Activated CD8-positive, alpha-beta memory T cell treated with anti-CD3 and anti-CD28 coated beads, Interleukin-2, amount 50 U/mL, for 1 hour (primary cell): ENCODE measurements around the gene BRMS1L.
"Not testable (repeated sequence)": the region's sequence is repeated elsewhere in the genome, so short reads cannot be mapped to it uniquely, and the experiment has no call there.

Experiments
- DNase-seq: peaks from one replicate; pipeline ENCODE4 v3.0.0-alpha.2; 2020; ENCODE audit errors: extremely low read depth

BRMS1L gene

DNA sequence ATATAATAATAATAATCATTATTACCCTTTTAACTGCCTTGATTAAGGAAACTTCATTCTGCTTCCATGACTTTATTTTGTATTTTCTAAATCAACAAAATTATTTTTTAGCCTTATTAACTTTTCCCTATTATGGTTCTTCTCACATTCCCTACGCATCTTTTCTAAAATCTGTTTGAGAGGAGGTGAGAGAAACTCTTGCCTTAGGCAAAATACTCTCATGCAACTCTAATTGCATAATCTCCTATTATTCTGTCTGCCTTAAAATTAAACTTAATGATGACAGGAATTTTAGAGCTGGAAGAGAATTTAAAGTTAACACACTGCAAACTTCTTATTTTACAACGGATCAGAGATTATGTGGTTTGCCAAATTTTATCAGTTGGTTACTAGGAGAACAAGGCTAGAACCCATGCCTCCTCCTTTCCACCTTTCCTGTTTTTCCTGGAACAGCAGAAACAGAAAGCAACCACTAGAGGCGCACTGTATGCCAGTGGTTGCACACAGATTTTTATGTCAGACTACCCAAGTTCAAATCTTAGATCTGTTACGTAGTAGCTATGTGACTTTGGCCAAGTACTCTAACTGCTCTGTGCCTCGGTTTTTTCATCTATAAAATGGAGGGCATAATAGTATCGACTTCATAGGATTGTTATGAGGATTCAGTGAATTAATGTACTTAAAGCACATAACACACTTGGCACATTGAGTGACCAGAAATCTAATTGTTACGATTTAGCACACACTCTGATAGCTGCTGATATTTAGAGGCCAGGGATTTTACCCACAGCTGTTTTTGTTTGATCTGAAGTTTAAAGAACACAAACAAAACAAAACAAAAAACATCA, 4.3 kb upstream of the BRMS1L start:
- no peak for DNase-seq

DNA sequence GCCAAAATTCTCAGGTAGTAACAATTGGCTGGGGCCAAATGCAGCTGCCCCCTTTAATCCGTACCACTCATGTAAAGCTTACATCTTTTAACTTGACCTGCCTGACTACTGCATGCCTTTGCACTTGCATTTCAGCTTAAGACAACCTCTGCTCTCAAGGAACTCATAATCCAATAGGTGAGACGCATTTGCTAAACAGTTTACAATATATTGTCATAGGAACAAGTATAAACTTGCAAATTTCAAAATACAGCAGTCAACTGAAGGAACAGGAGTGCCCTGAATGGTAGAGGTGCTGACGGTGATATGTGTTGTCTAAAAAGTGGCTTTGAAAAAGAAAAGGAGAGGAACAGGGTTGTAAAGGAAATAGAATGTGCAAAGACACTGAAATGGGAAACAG, 3.6 kb upstream of the BRMS1L start:
- DNase-seq = no peak

DNA sequence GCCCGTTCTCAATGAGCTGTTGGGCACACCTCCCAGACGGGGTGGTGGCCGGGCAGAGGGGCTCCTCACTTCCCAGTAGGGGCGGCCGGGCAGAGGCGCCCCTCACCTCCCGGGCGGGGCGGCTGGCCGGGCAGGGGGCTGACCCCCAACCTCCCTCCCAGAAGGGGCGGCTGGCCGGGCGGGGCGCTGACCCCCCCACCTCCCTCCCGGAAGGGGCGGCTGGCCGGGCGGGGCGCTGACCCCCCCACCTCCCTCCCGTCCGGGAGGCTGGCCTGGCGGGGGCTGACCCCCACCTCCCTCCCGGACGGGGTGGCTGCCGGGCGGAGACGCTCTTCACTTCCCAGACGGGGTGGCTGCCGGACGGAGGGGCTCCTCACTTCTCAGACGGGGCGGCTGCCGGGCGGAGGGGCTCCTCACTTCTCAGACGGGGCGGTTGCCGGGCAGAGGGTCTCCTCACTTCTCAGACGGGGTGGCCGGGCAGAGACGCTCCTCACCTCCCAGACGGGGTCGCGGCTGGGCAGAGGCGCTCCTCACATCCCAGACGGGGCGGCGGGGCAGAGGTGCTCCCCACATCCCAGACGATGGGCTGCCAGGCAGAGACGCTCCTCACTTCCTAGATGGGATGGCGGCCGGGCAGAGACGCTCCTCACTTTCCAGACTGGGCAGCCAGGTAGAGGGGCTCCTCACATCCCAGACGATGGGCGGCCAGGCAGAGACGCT, 1.5 kb upstream of the BRMS1L start:
- not testable (repeated sequence) for DNase-seq

DNA sequence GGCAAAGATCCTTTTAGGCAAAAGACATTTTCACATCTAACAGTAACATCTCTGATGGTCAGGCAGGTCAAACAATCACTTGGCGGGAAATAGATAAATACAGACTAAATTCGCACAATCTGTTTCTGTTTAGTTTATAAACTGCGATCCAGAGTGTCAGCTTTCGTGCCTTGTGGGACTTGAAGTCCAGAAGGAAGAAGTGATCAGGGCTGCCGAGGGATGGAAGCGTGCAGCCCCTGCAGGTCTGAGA, 245 bp upstream of the BRMS1L start:
- no peak for DNase-seq

DNA sequence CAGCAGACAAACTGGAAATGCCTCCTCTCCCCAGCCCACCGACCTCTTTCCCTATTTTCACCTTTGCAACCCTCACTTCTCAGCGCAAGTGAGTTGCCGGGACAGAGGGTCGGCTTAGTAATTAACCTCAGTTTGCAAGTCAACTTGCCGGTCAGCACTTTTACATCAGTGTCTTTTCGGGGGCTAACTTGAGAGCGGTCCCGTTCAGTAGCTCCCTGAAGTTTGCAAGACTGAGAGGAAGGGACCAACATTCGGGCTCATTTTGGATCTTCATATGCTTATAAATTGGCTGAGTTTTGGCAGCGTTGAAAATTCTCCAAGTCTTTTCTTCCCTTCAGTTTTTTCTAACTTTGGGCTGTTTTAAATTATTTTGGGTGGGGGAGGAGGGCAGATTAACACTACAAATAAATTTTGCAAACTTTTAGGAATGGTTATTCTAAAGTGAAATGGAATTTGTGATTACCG, 846 bp downstream of the BRMS1L start:
- DNase-seq = no peak

DNA sequence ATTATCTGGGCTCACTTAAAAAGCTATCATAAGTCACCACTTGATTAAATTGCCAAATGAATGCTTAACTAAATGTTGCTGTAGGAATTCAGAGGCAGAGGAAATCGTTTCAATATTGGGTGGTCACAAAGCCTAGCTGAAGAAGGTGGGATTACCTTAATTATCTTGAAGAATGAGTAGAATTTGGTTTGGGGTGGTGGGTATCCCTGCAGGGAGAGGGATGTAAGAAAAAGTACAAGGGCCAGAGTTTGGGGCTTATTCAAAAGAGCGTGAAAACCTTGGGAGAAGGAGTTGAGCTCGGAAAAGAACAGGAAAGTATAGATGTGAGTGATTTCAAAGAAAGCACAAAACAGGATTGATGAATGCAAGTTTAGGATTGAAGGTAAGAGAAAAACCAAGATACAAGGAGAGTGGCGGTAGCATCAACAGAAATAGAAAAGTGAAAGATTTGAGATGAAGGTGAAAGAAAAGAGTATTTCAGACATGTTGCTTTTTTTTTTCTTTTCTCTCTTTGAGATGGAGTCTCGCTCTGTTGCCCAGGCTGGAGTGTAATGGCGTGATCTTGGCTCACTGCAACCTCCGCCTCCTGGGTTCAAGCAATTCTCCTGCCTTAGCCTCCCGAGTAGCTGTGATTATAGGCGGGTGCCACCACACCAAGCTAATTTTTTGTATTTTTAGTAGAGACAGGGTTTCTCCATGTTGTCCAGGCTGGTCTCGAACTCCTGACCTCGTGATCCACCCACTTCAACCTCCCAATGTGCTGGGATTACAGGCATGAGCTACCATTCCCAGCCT, 1.7 kb downstream of the BRMS1L start:
- no peak for DNase-seq

DNA sequence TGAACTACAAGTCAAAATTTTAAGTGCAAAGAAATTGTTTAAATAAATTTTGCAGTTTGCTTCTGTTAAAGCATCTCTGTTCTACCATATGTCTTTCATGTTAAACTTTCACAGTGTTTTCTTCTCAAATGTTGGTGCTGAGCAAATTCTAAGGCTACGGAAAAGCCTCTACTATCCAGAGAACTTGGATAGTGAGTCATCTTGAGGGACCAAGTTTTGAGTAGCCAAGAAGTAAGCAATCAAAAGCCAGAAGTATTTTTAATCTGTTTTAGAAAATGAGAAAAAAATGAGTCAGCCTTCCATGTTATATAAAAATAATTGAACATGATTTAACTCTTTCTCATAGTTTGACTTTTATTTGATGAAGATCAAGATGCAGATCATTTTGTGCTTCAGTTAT, 3.3 kb downstream of the BRMS1L start:
- no peak for DNase-seq

DNA sequence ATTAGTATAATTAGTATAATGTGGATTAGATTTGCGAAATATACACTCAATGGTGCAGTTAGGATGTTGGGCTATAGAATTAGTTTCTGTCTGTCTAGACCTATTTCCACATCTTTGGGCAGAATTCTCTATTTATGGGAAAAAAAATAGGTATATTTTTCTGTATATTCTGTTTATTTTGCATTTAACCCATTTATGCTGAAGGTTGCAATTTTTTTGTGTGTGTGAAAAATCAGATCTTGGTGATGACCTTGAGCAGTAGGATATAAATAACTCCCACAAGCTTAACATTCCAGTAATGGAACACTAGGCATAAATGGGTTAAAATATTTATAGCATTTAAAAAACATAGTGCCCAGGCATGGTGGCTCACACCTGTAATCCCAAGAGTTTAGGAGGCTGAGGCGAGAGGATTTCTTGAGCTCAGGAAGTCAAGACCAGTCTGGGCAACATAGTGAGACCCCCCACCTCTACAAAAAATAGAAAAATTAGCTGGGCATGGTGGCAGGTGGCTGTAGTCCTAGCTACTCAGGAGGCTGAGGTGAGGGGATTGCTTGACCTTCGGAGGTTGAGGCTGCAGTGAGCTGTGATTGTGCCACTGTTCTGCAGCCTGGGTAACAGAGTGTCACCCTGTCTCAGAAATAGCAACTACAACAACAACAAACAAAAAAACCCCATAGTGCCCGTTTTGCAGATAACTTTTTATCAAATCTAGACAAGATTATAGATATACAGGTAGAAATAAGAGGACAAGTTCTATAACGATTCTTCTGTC, 9.3 kb downstream of the BRMS1L start:
- no peak for DNase-seq

DNA sequence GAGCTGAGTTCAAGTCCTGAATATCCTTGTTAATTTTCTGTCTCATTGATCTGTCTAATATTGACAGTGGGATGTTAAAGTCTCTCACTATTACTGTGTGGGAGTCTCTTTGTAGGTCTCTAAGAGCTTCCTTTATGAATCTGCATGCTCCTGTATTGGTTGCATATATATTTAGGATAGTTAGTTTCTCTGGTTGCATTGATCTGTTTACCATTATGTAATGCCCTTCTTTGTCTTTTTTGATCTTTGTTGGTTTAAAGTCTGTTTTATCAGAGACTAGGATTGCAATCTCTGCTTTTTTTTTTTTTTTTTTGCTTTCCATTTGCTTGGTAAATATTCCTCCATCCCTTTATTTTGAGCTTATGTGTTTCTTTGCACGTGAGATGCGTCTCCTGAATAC, 15.6 kb downstream of the BRMS1L start:
- not testable (repeated sequence) for DNase-seq

DNA sequence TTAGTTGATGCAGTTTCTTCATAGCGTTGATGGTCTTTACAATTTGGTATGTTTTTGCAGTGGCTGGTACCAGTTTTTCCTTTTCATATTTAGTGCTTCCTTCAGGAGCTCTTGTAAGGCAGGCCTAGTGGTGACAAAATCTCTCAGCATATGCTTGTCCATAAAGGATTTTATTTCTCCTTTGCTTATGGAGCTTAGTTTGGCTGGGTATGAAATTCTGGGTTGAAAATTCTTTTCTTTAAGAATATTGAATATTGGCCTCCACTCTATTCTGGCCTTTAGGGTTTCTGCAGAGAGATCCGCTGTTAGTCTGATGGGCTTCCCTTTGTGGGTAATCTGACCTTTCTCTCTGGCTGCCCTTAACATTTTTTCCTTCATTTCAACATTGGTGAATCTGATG, 16.1 kb downstream of the BRMS1L start:
- not testable (repeated sequence) for DNase-seq

DNA sequence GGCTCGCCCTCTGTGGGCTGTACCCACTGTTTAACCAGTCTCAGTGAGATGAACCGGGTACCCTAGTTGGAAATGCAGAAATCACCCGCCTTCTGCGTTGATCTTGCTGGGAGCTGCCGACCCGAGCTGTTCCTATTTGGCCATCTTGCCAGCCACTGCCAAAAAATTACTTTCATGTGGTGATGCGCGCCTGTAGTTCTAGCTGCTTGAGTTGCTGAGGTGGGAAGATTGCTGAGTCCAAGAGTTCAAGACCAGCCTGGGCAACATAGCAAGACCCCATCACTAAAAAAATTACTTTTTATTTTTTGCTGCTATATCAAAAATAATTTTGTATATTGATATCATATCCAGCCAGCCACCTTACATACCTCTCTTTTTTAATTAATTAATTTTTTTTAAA, 18.4 kb downstream of the BRMS1L start:
- DNase-seq = no peak

DNA sequence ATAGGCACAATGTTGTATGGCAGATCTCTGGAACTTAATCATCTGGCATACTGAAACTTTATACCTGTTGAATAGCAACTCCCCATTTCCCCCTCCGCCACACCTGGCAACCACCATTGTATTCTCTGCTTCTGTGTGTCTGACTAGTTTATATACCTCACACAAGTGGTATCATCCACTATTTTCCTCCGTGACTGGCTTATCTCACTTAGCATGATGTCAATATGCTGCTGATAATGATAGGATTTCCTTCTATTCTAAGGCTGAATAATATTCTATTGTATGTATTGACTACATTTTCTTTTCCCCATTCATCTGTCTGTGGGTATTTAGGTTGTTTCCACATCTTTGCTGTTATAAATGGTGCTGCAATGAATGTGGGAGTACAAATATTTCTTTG, 21.5 kb downstream of the BRMS1L start:
- DNase-seq = no peak

DNA sequence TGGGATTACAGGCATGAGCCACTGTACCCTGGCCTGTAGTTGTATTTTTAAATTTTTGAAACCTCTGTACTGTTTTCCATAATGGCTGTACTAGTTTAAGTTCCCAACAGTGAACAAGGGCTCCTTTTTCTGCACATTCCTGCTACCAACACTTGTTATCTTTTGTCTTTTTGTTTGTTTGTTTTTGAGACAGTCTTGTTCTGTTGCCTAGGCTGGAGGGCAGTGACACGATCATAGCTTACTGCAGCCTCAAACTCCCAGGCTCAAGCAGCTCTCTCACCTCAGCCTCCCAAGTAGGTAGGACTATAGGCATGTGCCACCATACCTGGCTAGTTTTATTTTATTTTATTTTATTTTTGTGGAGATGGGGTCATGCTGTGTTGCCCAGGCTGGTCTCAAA, 23.0 kb downstream of the BRMS1L start:
- DNase-seq = no peak

DNA sequence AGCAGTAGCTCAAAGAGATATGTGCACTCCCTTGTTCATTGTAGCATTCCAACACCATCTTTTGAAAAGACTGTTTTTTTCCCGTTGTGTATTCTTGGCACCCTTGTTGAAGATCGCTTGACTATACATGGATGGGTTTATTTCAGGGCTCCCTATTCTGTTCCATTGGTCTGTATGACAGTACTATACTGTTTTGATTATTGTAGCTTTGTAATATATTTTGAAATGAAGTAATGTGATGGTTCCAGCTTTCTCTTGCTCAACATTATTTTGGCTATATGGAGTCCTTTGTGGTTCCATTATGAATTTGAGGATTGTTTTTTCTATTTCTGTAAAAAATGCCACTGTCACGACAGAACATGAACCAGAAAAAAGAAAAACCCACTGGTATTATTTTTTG, 25.7 kb downstream of the BRMS1L start:
- DNase-seq = no peak

DNA sequence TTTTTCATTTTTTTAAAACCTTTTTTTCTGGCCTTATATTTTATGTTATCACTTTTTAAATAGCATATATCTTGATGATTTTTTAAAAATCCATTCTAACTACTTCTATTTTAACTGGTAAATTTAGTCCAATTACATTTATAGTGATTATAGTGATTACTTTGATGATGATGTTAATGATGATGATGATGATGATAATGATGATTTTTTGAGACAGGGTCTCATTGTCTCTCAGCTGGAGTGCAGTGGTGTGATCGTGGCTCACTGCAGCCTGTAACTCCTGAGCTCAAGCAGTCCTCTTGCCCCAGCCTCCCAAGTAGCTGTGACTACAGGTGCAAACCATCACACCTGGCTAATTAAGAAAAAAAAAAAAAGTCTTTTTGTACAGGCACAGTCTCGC, 27.1 kb downstream of the BRMS1L start:
- DNase-seq = no peak

DNA sequence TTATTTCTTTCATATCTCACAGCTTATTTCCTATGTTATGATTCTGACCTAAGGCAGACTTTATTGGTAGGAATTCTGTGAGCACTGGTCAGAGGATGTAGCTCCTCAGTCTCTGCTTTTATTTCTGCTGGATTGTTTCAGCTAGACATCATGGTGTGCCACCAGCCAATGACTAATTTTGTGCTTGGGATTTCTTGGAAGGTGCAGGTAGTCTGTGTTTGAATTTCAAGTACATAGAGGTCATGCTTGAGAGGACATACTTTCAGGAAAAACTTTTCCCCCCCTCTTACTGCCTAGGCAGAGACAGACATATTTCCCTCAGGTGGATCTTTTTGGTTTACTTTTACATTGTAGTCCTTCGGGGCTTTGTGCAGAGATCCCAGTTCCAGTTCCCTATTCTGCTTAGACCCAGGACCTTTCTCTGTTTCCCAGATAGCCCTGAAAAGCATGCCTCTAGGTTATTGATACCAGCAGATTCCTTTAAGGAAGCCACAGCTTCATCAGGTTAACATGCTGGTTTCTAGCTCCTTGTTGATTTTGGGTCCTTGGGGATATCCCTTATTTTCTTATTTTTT, 28.6 kb downstream of the BRMS1L start:
- DNase-seq = no peak

DNA sequence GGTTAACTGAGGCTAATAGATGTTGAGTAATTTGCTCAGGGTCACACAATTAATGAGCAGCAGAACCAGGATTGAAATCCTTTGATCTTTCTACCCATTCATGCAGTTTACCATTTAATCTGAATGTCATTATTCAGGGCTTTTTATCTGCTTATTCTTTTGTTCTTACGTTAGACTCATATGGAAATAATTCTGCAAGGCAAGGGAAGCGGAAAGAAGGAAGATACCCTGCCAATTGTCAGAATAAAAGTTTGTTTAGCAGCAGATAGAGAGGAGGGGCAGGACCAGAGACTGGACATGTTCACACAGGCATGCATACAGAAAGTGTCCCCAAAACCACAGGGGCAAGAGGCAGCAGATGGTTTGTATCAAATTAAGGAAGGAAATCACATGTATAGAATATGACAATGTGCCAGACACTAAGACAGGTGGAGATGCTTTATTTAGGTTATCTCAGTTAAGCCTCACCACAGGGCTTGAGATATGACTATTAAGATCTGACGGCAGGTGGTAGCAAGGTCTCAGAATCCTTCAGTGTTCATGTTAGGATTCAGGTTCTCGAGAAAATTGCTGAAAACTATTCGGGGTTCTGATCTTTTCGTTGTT, 29.8 kb downstream of the BRMS1L start:
- no peak for DNase-seq

DNA sequence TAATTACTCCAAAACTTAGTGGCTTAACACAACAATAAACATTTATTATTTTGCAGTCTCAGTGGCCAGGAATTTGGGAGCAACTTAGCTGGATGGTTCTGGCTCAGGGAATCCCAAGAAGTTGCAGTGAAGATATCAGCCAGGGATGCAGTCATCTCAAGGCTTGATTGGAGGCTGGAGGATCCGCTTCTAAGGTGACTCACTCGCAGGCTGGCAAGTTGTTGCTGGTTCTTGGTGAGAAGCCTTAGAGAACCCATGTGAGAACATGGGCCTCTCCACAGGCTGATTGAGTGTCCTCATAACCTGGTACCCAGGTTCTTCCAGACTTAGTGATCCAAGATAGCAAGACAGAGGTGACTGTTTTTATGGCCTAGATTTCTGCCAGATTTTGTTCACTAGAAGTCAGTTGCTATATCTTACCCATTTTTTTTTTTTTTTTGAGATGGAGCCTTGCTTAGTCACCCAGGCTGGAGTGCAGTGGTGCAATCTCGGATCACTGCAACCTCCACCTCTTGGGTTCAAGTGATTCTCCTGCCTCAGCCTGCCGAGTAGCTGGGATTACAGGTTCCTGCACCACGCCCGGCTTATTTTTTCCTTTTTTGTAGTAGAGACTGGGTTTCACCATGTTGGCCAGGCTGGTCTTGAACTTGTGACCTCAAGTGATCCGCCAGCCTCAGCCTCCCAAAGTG, 32.5 kb downstream of the BRMS1L start:
- no peak for DNase-seq

DNA sequence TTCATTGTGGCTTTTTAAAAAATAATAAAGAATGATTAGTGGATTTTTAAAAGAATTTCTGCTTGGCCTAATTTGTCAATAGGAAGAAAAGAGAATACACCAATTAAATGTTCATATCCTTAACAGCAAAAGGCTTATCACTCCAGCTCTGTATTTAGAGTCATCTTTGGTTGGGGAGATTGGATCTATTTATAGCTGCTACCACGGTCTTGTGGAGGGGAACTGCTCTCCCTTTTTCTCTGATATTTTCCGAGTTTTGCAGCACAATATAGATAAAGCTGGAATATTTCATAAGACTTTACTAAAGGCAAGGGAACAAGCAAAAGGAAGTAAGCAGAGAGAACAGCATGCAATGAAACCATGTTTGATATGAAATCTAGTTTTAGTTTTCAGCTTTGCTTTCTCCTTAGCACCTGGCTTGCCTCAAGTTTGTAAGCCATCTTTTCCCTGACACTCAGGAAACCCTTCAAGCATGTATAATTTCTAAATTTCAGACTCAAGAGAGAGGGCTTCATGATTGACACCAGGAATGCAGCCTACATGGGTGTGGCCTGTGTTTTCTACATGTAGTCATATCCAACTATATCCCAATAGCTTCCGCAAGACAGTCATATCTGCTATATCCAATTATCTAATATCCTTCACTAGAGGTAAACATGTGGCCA, 35.2 kb downstream of the BRMS1L start:
- no peak for DNase-seq
